H9 (cell line): ENCODE data around the gene CISD2. TPM values are rescaled to one million over a fixed set of nuclear protein-coding genes. Genes with fewer than 3 reads are reported as not detected.
A peak's percentile ranks its signal among the peaks of the same experiment; 100 is the strongest.
"Not testable (repeated sequence)": the region's sequence is repeated elsewhere in the genome, so short reads cannot be mapped to it uniquely, and the experiment has no call there.

Source experiments
- DNase-seq: peaks from one replicate; pipeline ENCODE4 v3.0.0-alpha.2; 2017
- H2AFZ ChIP-seq: one replicate; pipeline ENCODE4 v1.6.1; 2013; ENCODE audit warnings: mild to moderate bottlenecking, low read length, control low read depth, moderate library complexity
- H2AK5ac ChIP-seq: 2 replicates; pipeline ENCODE4 v1.6.1; 2013; ENCODE audit warnings: low read length, control low read depth, mixed read lengths; ENCODE audit not compliant: insufficient read length
- H2BK120ac ChIP-seq: one replicate; pipeline ENCODE4 v1.6.1; 2013; ENCODE audit warnings: low read depth, mild to moderate bottlenecking, low read length, control low read depth, inconsistent platforms; ENCODE audit not compliant: poor library complexity, severe bottlenecking
- H2BK12ac ChIP-seq: 2 replicates; pipeline ENCODE4 v1.6.1; 2013; ENCODE audit warnings: low read length, control low read depth, mixed read lengths, low read depth; ENCODE audit not compliant: insufficient read length
- H2BK15ac ChIP-seq: 2 replicates; pipeline ENCODE4 v1.6.1; 2013; ENCODE audit warnings: low read depth, low read length, control low read depth
- H2BK20ac ChIP-seq: one replicate; pipeline ENCODE4 v1.6.1; 2013; ENCODE audit warnings: low read depth, mild to moderate bottlenecking, low read length, control low read depth, inconsistent platforms; ENCODE audit not compliant: poor library complexity, severe bottlenecking
- H2BK5ac ChIP-seq: 2 replicates; pipeline ENCODE4 v1.6.1; 2013; ENCODE audit warnings: low read length, control low read depth, mixed read lengths; ENCODE audit not compliant: insufficient read length
- H3K14ac ChIP-seq: 2 replicates; pipeline ENCODE4 v1.6.1; 2013; ENCODE audit warnings: low read length, control low read depth; ENCODE audit not compliant: insufficient read depth
- H3K18ac ChIP-seq: 2 replicates; pipeline ENCODE4 v1.6.1; 2013; ENCODE audit warnings: low read depth, mild to moderate bottlenecking, mixed read lengths, low read length, control low read depth; ENCODE audit not compliant: insufficient read length
- H3K23ac ChIP-seq: 2 replicates; pipeline ENCODE4 v1.6.1; 2013; ENCODE audit warnings: low read length, control low read depth, mixed read lengths, low read depth; ENCODE audit not compliant: insufficient read length
- H3K23me2 ChIP-seq: 2 replicates; pipeline ENCODE4 v1.6.1; 2013; ENCODE audit warnings: low read depth, mild to moderate bottlenecking, mixed read lengths, low read length, control low read depth; ENCODE audit not compliant: insufficient read length, poor library complexity, severe bottlenecking
- H3K27ac ChIP-seq: 2 replicates; pipeline ENCODE4 v1.5.1; 2013; ENCODE audit warnings: low read length, control low read depth, mixed read lengths, low read depth; ENCODE audit not compliant: insufficient read length
- H3K27me3 ChIP-seq: 2 replicates; pipeline ENCODE4 v1.6.1; 2013; ENCODE audit warnings: low read length, control low read depth, inconsistent platforms; ENCODE audit not compliant: insufficient read depth
- H3K4ac ChIP-seq: 2 replicates; pipeline ENCODE4 v1.6.1; 2013; ENCODE audit warnings: low read depth, mild to moderate bottlenecking, control low read depth, inconsistent platforms, low read length, moderate library complexity
- H3K4me1 ChIP-seq: 2 replicates; pipeline ENCODE4 v1.6.1; 2013; ENCODE audit warnings: low read length, control low read depth, inconsistent platforms; ENCODE audit not compliant: insufficient read depth
- H3K4me2 ChIP-seq: 2 replicates; pipeline ENCODE4 v1.6.1; 2013; ENCODE audit warnings: low read length, control low read depth, mixed read lengths; ENCODE audit not compliant: insufficient read length, insufficient read depth
- H3K56ac ChIP-seq: 2 replicates; pipeline ENCODE4 v1.6.1; 2013; ENCODE audit warnings: low read depth, mild to moderate bottlenecking, mixed read lengths, low read length, control low read depth; ENCODE audit not compliant: insufficient read length
- H3K79me1 ChIP-seq: 2 replicates; pipeline ENCODE4 v1.6.1; 2013; ENCODE audit warnings: low read depth, mild to moderate bottlenecking, moderate library complexity, low read length, control low read depth, inconsistent platforms; ENCODE audit not compliant: insufficient read depth, poor library complexity, severe bottlenecking
- H3K79me2 ChIP-seq: 2 replicates; pipeline ENCODE4 v1.6.1; 2013; ENCODE audit warnings: low read length, control low read depth, inconsistent platforms; ENCODE audit not compliant: insufficient read depth
- H3K9ac ChIP-seq: 2 replicates; pipeline ENCODE4 v1.6.1; 2013; ENCODE audit warnings: low read length, control low read depth, mixed read lengths; ENCODE audit not compliant: insufficient read length; ENCODE audit errors: extremely low read depth
- H3K9me3 ChIP-seq: one replicate; pipeline ENCODE4 v1.6.1; 2013; ENCODE audit warnings: low read depth, low read length, inconsistent platforms; ENCODE audit not compliant: control insufficient read depth
- H3T11ph ChIP-seq: one replicate; pipeline ENCODE4 v1.6.1; 2013; ENCODE audit warnings: mild to moderate bottlenecking, low read length, control low read depth, inconsistent platforms
- H4K20me1 ChIP-seq: one replicate; pipeline ENCODE4 v1.6.1; 2013; ENCODE audit not compliant: control insufficient read depth, insufficient read length, insufficient read depth
- H4K5ac ChIP-seq: 2 replicates; pipeline ENCODE4 v1.6.1; 2013; ENCODE audit warnings: low read depth, mild to moderate bottlenecking, mixed read lengths, low read length, control low read depth; ENCODE audit not compliant: insufficient read length
- H4K8ac ChIP-seq: replicated peaks from 2 replicates; pipeline ENCODE4 v1.6.1; 2013; ENCODE audit warnings: low read length, control low read depth, mixed read lengths, low read depth; ENCODE audit not compliant: insufficient read length
- H4K91ac ChIP-seq: 2 replicates; pipeline ENCODE4 v1.6.1; 2013; ENCODE audit warnings: low read depth, mild to moderate bottlenecking, moderate library complexity, mixed read lengths, low read length, control low read depth; ENCODE audit not compliant: insufficient read length
- H3K27ac Mint-ChIP-seq, 3 experiments: 2 replicates in 2 of 3; 3 replicates in 1 of 3; pipeline ENCODE4 v1.8.0; 2020 to 2021; ENCODE audit warnings: mixed read lengths in 3 of 3, mild to moderate bottlenecking in 1 of 3, moderate library complexity in 1 of 3
- H3K27me3 Mint-ChIP-seq: 2 replicates; pipeline ENCODE4 v1.8.0; 2021; ENCODE audit warnings: low read depth, mild to moderate bottlenecking, moderate library complexity, mixed read lengths
- H3K36me3 Mint-ChIP-seq, 3 experiments: 2 replicates in 2 of 3; 3 replicates in 1 of 3; pipeline ENCODE4 v1.8.0; 2020 to 2021; ENCODE audit warnings: low read depth in 3 of 3, mixed read lengths in 3 of 3; ENCODE audit not compliant: insufficient read depth in 1 of 3
- H3K4me1 Mint-ChIP-seq, 2 experiments: 2 replicates each; pipeline ENCODE4 v1.8.0; 2020; ENCODE audit warnings: mixed read lengths in 2 of 2
- H3K4me3 Mint-ChIP-seq, 2 experiments: 2 replicates in 1 of 2; 3 replicates in 1 of 2; pipeline ENCODE4 v1.8.0; 2020 to 2021; ENCODE audit warnings: mild to moderate bottlenecking in 2 of 2, mixed read lengths in 2 of 2, moderate library complexity in 1 of 2
- H3K9me3 Mint-ChIP-seq, 2 experiments: 2 replicates in 1 of 2; 3 replicates in 1 of 2; pipeline ENCODE4 v1.8.0; 2020; ENCODE audit warnings: mild to moderate bottlenecking in 2 of 2, mixed read lengths in 2 of 2, moderate library complexity in 1 of 2
- WGBS: extraction: QIAGEN DNeasy Blood & Tissue Kit; methylation state at CpG from one replicate; pipeline ENCODE4 v1.1.7; 2013; ENCODE audit warnings: missing lambda C conversion rate, low lambda C conversion rate, mixed read lengths; ENCODE audit not compliant: insufficient read length; ENCODE audit errors: extremely low coverage; 5-methylcytosine and 5-hydroxymethylcytosine counted together
- total RNA-seq: library from RNA; stranded (reverse); gene quantifications from 2 replicates; pipeline ENCODE4 v1.2.1, GENCODE V29; 2021
- TF ChIP-seq, protein P1 (sequence below): fragments of 200-600 bp; sonication (generic); conservative IDR thresholded peaks from 3 replicates; pipeline ENCODE4 v1.8.0; 2021; ENCODE audit warnings: antibody characterized with exemption, mild to moderate bottlenecking

CISD2 gene
- total RNA-seq, 1 experiment from 2014 or later: 45.6 TPM

DNA sequence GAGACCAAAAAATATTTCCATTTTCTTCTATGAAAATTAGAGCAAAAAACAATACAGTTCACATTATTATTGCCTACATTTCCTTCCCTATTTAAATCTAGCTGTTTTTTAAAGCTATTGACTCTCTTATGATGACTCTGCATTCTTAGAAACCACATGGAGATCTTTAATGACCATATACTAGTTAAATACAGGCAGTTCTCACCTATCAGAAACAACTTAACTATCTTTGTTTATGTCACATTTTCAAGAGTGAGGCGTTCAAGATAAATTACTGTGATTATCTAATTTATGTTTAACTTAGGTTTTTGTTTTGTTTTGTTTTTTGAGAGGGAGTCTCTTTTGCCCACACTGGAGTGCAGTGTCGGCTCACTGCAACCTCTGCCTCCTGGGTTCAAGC lies 3.0 kb downstream of the CISD2 start:
- no peak overlapping the region for H3K18ac ChIP-seq
- H3K36me3 Mint-ChIP-seq: peaks cover 42 to 46% (median 45%) of the 10 kb centered on the region in 3 experiments
- no peak for DNase-seq
- no peaks in the 10 kb centered on the region for H4K20me1 ChIP-seq
- no peaks in the 10 kb centered on the region for H3K27me3 Mint-ChIP-seq
- H3K27ac ChIP-seq: no peak overlapping the region
- no peak overlapping the region for H2BK5ac ChIP-seq
- H3K56ac ChIP-seq: no peak overlapping the region
- no CpG with 5 or more reads among the region's 2 CpGs for WGBS
- H2BK120ac ChIP-seq: no peak overlapping the region
- peaks cover 7% of the 10 kb centered on the region for H3K23me2 ChIP-seq
- no peak overlapping the region for H3K14ac ChIP-seq
- no peaks in the 10 kb centered on the region for H3K4me1 ChIP-seq
- no peak overlapping the region for H2BK20ac ChIP-seq
- H2AFZ ChIP-seq: no peak overlapping the region
- no peak overlapping the region for H2BK15ac ChIP-seq
- no peak overlapping the region for H3K4ac ChIP-seq
- H4K5ac ChIP-seq: no peak overlapping the region
- H4K91ac ChIP-seq: no peak overlapping the region
- H3K79me1 ChIP-seq: no peaks in the 10 kb centered on the region
- no peak overlapping the region for H3K4me3 Mint-ChIP-seq
- H3K23ac ChIP-seq: no peak overlapping the region
- peak overlapping the region in 2 of 3 experiments; percentile 4 to 21; a peak in 2 of 7 replicates for H3K27ac Mint-ChIP-seq
- H3K27me3 ChIP-seq: no peaks in the 10 kb centered on the region
- TF ChIP-seq, protein P1, sequence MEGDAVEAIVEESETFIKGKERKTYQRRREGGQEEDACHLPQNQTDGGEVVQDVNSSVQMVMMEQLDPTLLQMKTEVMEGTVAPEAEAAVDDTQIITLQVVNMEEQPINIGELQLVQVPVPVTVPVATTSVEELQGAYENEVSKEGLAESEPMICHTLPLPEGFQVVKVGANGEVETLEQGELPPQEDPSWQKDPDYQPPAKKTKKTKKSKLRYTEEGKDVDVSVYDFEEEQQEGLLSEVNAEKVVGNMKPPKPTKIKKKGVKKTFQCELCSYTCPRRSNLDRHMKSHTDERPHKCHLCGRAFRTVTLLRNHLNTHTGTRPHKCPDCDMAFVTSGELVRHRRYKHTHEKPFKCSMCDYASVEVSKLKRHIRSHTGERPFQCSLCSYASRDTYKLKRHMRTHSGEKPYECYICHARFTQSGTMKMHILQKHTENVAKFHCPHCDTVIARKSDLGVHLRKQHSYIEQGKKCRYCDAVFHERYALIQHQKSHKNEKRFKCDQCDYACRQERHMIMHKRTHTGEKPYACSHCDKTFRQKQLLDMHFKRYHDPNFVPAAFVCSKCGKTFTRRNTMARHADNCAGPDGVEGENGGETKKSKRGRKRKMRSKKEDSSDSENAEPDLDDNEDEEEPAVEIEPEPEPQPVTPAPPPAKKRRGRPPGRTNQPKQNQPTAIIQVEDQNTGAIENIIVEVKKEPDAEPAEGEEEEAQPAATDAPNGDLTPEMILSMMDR: no peak
- no peak overlapping the region for H3T11ph ChIP-seq
- H4K8ac ChIP-seq: no peak overlapping the region
- no peak overlapping the region for H3K9ac ChIP-seq
- H3K4me2 ChIP-seq: no peak overlapping the region
- peaks cover 9 to 18% of the 10 kb centered on the region in 2 experiments for H3K9me3 Mint-ChIP-seq
- peaks cover 3% of the 10 kb centered on the region; the same call in 1 of the 2 replicates for H3K79me2 ChIP-seq
- peaks cover 5% of the 10 kb centered on the region for H3K9me3 ChIP-seq
- H2AK5ac ChIP-seq: no peak overlapping the region
- no peak overlapping the region for H2BK12ac ChIP-seq
- peaks cover 27 to 38% of the 10 kb centered on the region in 2 experiments for H3K4me1 Mint-ChIP-seq

DNA sequence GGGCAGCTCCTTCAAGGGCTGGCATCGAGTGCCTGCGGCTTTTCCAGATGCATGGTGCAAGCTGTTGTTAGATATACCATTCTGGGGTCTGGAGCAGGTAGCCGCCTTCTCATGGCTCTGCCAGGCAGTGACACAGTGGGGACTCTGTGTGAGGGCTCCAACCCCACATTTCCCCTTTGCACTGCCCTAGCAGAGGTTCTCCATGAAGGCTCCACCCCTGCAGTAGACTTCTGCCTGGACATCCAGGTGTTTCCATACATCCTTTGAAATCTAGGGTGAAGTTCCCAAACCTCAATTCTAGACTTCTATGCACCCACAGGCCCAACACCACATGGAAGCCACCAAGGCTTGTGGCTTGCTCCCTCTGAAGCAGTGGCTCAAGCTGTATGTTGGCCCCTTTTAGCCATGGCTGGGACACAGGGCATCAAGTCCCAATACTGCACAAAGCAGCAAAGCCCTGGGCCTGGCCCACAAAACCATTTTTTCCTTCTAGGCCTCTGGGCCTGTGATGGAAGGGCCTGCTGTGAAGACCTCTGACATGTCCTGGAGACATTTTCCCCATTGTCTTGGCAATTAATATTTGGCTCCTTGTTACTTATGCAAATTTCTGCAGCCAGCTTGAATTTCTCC lies 8.8 kb downstream of the CISD2 start:
- H3K18ac ChIP-seq, H4K8ac ChIP-seq, H3K79me2 ChIP-seq, H4K5ac ChIP-seq, H3K23me2 ChIP-seq, H3K27me3 ChIP-seq, H3T11ph ChIP-seq, H3K56ac ChIP-seq, H4K91ac ChIP-seq, H3K23ac ChIP-seq, H4K20me1 ChIP-seq, H2AK5ac ChIP-seq, H3K27me3 Mint-ChIP-seq, H3K4ac ChIP-seq, H3K4me1 Mint-ChIP-seq, H3K27ac ChIP-seq, H3K9ac ChIP-seq, H2BK12ac ChIP-seq, DNase-seq, H2BK120ac ChIP-seq, H2AFZ ChIP-seq, H3K4me2 ChIP-seq, H3K14ac ChIP-seq, H2BK15ac ChIP-seq, H3K4me1 ChIP-seq, H2BK5ac ChIP-seq, H2BK20ac ChIP-seq, H3K27ac Mint-ChIP-seq, H3K79me1 ChIP-seq, H3K4me3 Mint-ChIP-seq: not testable (repeated sequence)
- H3K9me3 Mint-ChIP-seq: peaks cover 29 to 34% of the 10 kb centered on the region in 2 experiments
- H3K9me3 ChIP-seq: peaks cover 10% of the 10 kb centered on the region
- peaks cover 62 to 66% (median 64%) of the 10 kb centered on the region in 3 experiments for H3K36me3 Mint-ChIP-seq
- no CpG with 5 or more reads among the region's 3 CpGs for WGBS
